NB4 (cell line): ENCODE measurements around the gene ATG5.

Experiments used
- DNase-seq: peaks from one replicate; pipeline ENCODE4 v3.0.0; 2010; ENCODE audit warnings: low read depth
- H3K4me3 ChIP-seq: one replicate; pipeline ENCODE4 v1.5.1; 2011; ENCODE audit warnings: mild to moderate bottlenecking, low read depth, low read length, moderate library complexity
- MYC ChIP-seq: IDR thresholded peaks from 2 replicates; pipeline ENCODE4 v1.6.1; 2011; ENCODE audit warnings: low read depth, low read length
- POLR2A ChIP-seq: IDR thresholded peaks from 2 replicates; pipeline ENCODE4 v1.6.1; 2011; ENCODE audit warnings: mild to moderate bottlenecking; ENCODE audit not compliant: insufficient read length; ENCODE audit errors: extremely low read depth
- TF ChIP-seq, protein P1 (sequence below): IDR thresholded peaks from one replicate; pipeline ENCODE4 v1.5.1; 2012; ENCODE audit warnings: low read depth, low read length
- TF ChIP-seq, protein P2 (sequence below): IDR thresholded peaks from 2 replicates; pipeline ENCODE4 v1.6.1; 2011; ENCODE audit warnings: low read depth, low read length

Gene ATG5

GRCh38 chr6:106308985-106309384, 16.6 kb downstream of the ATG5 start:
- no peak for DNase-seq
- no peak overlapping the region for H3K4me3 ChIP-seq
- TF ChIP-seq POLR2A (no peak), MYC (no peak)

- no peak for DNase-seq
- TF ChIP-seq, protein P1, sequence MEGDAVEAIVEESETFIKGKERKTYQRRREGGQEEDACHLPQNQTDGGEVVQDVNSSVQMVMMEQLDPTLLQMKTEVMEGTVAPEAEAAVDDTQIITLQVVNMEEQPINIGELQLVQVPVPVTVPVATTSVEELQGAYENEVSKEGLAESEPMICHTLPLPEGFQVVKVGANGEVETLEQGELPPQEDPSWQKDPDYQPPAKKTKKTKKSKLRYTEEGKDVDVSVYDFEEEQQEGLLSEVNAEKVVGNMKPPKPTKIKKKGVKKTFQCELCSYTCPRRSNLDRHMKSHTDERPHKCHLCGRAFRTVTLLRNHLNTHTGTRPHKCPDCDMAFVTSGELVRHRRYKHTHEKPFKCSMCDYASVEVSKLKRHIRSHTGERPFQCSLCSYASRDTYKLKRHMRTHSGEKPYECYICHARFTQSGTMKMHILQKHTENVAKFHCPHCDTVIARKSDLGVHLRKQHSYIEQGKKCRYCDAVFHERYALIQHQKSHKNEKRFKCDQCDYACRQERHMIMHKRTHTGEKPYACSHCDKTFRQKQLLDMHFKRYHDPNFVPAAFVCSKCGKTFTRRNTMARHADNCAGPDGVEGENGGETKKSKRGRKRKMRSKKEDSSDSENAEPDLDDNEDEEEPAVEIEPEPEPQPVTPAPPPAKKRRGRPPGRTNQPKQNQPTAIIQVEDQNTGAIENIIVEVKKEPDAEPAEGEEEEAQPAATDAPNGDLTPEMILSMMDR, result no peak
- TF ChIP-seq POLR2A (no peak), MYC (no peak)
- TF ChIP-seq, protein P2, sequence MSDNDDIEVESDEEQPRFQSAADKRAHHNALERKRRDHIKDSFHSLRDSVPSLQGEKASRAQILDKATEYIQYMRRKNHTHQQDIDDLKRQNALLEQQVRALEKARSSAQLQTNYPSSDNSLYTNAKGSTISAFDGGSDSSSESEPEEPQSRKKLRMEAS, result no peak
Observed at GRCh38 chr6:106305740-106306139, 19.8 kb downstream of the ATG5 start.

DNA sequence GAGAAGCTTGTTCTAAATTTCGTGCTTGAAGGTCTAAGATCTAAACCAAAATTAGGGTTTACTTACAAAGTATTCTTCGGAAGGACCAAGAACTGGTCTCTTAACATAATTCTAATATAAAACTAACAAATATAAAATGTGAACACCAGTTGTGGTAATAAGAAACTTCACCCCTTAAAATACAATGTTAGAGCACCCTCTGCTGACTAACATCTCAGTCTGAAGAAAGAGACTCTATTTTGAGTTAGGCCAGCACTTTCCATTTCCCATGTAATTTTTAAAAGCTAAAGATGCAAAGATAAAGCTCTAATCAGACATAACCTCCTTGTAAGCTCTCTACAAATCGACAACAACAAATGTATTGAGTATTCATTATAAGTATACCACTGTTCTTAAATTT, 24.6 kb downstream of the ATG5 start:
- no peak overlapping the region for H3K4me3 ChIP-seq
- TF ChIP-seq, protein P1, result peak; percentile 40
- TF ChIP-seq, protein P2, result no peak
- peak; percentile 50 for DNase-seq

More at GRCh38 chr6:106305740-106306139, 19.8 kb downstream of the ATG5 start:
- H3K4me3 ChIP-seq, result no peak overlapping the region

DNA sequence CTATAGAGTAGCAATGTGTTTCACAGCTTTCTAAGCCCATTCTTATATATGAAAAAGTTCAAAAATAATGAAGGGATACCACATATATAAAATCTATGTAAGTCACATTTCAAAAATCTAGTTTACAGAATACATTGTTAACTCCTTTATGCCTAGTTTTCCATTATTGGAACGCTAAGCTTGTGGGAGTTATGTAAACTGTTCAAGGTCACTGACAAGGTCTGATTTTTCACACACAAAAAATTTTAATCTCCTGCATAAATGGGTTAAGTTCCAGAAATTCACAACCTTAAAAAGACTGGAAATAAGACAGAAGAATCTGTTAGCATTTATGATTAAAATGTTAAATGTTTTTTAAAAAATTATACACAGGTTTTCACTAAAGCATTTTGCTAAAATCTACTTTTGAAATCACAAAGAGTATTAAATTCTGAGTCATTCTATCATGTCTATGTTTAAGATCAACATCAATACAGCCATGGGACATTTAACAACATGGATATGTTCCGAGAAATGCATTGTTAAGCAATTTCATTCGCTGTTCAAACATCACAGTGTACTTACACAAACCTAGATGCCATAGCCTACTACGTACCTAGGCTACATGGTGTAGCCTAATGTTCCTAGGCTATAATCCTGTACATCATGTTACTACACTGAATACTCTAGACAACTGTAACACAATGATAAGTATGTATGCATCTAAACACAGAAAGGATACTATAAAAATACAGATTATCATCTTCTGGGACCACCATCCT, 25.4 kb downstream of the ATG5 start:
- H3K4me3 ChIP-seq, result no peak overlapping the region
- no peak for DNase-seq
- TF ChIP-seq, protein P2, result no peak

DNA sequence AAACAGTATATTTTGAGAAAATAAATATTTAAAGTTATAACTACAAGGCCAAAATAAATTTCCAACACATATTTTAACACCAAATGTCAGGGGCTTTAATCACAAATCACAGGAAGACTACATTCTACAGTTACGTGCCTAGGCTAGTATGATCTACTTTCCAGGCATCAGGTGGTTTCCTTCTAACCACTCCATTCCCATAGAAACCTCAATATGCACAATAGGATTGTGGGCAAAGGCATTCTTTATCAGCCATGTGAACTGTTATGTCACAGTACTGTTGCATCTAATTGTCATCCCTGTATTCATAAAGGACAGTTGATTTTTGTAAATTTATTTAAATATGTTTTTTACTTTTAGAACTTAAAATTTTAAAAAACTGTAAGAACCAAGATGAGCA, 32.4 kb downstream of the ATG5 start:
- TF ChIP-seq, protein P2, result no peak
- TF ChIP-seq, protein P1, result no peak
- DNase-seq, result no peak
- no peak overlapping the region for H3K4me3 ChIP-seq

- no peak overlapping the region for H3K4me3 ChIP-seq
- peak; percentile 25 for DNase-seq
- TF ChIP-seq, protein P2, result no peak
- TF ChIP-seq, protein P1, result no peak
- TF ChIP-seq MYC (no peak), POLR2A (no peak)
Observed at GRCh38 chr6:106290954-106291353, 34.6 kb downstream of the ATG5 start.

- TF ChIP-seq POLR2A (no peak), MYC (no peak)
- TF ChIP-seq, protein P1, result no peak
- TF ChIP-seq, protein P2, result no peak
- no peak overlapping the region for H3K4me3 ChIP-seq
- DNase-seq, result no peak
Observed at GRCh38 chr6:106290032-106290431, 35.5 kb downstream of the ATG5 start.
